ENCODE measurements around the gene SORBS1. TPM values are rescaled to one million over a fixed set of nuclear protein-coding genes. Genes with fewer than 3 reads are reported as not detected.

Gene SORBS1
- total RNA-seq, 2 experiments from 2014 or later = 0.57 to 3.1 TPM

DNA sequence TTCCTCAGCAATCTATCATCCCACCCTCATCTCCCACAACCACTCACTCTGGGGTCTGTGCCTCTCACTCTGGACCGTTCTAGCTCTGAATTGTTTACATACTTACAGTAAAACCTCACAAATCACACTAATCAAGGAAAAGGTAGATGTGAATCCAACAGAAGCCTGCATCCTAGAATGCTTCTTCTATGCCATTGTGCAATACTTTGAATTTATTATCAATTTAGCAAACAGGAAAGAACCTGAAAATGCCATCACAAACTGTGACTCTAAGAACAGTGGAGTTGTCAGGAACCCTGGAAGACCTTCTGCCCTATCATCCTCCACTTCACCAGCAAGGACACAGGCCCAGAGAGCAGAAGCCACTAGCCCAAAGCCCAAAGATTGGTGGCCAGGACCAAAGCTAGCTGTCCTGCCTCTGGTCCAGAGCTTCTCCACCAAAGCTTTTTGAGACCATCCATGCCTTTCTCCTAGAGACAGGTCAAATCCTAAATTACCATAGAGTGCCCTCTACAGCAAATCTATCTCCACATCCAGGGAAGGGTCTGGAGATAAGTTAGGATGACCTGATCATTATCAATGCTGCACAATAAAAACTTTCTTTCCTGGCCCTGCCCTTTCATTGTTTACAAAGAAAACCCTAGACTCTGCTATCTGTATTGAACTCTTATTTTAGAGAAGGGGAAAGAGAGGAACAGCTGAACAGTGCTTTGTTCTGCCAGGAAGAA lies 2.4 kb downstream of the SORBS1 start:
- no peaks in the 10 kb centered on the region for H3K9me3 ChIP-seq (ENCODE audit: low read length)
- H3K4me1 ChIP-seq (ENCODE audit: insufficient read depth, low read length, poor library complexity, severe bottlenecking) = no peaks in the 10 kb centered on the region
- no peak overlapping the region for H3K4me2 ChIP-seq (ENCODE audit: low read length)
- intact Hi-C loops (cut with micrococcal nuclease; ENCODE audit: unreplicated experiment) = no loop called here
- POLR2A ChIA-PET = no interaction called here
- no peak overlapping the region for H3K27ac ChIP-seq (ENCODE audit: low read depth, low read length, poor library complexity, severe bottlenecking)
- no TSS peak for BruUV-seq (replicated peaks)
- no peaks in the 10 kb centered on the region for H3K36me3 ChIP-seq (ENCODE audit: insufficient read depth, low read length)
- H2AFZ ChIP-seq (ENCODE audit: low read length) = no peak overlapping the region
- H3K4me3 ChIP-seq (ENCODE audit: low read depth, low read length, poor library complexity, severe bottlenecking) = no peak overlapping the region
- CTCF ChIA-PET (ENCODE audit: unreplicated experiment) = no interaction called here
- no peaks in the 10 kb centered on the region for H4K20me1 ChIP-seq (ENCODE audit: insufficient read depth, low read length)
- DNase-seq (ENCODE audit: low spot score) = no peak
- H3K9me2 ChIP-seq (ENCODE audit: insufficient read depth, low read length) = no peaks in the 10 kb centered on the region
- H3K79me2 ChIP-seq (ENCODE audit: insufficient read depth, low read depth, low read length) = no peaks in the 10 kb centered on the region
- TF ChIP-seq, protein P1, sequence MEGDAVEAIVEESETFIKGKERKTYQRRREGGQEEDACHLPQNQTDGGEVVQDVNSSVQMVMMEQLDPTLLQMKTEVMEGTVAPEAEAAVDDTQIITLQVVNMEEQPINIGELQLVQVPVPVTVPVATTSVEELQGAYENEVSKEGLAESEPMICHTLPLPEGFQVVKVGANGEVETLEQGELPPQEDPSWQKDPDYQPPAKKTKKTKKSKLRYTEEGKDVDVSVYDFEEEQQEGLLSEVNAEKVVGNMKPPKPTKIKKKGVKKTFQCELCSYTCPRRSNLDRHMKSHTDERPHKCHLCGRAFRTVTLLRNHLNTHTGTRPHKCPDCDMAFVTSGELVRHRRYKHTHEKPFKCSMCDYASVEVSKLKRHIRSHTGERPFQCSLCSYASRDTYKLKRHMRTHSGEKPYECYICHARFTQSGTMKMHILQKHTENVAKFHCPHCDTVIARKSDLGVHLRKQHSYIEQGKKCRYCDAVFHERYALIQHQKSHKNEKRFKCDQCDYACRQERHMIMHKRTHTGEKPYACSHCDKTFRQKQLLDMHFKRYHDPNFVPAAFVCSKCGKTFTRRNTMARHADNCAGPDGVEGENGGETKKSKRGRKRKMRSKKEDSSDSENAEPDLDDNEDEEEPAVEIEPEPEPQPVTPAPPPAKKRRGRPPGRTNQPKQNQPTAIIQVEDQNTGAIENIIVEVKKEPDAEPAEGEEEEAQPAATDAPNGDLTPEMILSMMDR (conservative IDR thresholded peaks at IDR 0.05; ENCODE audit: low read length) = no peak
- TF ChIP-seq EZH2phosphoT487 (IDR thresholded peaks at IDR 0.05; ENCODE audit: borderline replicate concordance, low read depth, low read length) = no peak

DNA sequence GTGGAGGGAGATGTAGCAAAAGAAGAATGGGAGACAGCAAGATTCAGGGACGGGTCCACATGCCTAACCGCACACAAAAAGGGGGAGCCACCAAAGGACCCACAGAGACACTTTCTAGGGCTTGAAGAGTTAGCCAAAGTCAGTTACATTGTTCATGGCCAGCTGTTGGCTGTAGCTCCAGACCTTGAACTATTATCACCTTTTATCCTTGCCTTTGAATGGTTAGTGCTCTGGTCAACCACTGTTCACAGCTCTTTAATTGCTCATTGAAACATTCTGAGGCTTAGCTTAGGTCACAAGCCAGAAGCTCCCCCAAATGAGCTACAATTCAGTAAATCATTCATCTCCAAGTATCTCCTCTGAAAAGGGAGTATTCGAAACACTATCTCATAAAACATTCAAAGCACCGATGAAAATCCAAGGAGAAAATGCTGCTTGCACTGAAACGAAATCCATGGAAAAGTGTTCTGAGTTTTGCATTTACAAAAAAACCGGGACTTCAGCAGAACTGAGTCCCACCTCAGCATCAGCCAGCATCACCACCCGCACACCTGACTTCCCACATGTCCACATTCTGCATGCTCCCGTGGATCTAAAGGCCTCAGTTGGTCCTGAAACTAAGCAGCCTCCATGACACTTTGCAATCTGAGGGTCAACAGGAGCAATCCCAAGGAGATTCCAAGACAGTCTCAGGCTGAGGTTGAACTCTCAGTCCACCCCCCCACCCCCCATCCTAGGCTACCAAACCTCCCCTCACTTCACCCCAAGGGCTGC lies 4.0 kb downstream of the SORBS1 start:
- no peak for DNase-seq (ENCODE audit: low spot score)
- TF ChIP-seq, protein P1 (conservative IDR thresholded peaks at IDR 0.05; ENCODE audit: low read length) = no peak
- TF ChIP-seq EZH2phosphoT487 (IDR thresholded peaks at IDR 0.05; ENCODE audit: borderline replicate concordance, low read depth, low read length) = no peak
- BruUV-seq (replicated peaks) = no TSS peak
- Histone ChIP-seq H3K9me2 (ENCODE audit: insufficient read depth, low read length) (no peaks in the 10 kb centered on the region), H3K4me1 (ENCODE audit: insufficient read depth, low read length, poor library complexity, severe bottlenecking) (no peaks in the 10 kb centered on the region), H4K20me1 (ENCODE audit: insufficient read depth, low read length) (no peaks in the 10 kb centered on the region), H3K36me3 (ENCODE audit: insufficient read depth, low read length) (no peaks in the 10 kb centered on the region), H3K9me3 (ENCODE audit: low read length) (no peaks in the 10 kb centered on the region), H2AFZ (ENCODE audit: low read length) (no peak overlapping the region), H3K4me2 (ENCODE audit: low read length) (no peak overlapping the region), H3K79me2 (ENCODE audit: insufficient read depth, low read depth, low read length) (no peaks in the 10 kb centered on the region), H3K4me3 (ENCODE audit: low read depth, low read length, poor library complexity, severe bottlenecking) (no peak overlapping the region), H3K27ac (ENCODE audit: low read depth, low read length, poor library complexity, severe bottlenecking) (no peak overlapping the region)
- ChIA-PET POLR2A (no interaction called here), CTCF (ENCODE audit: unreplicated experiment) (no interaction called here)
- intact Hi-C loops (cut with micrococcal nuclease; ENCODE audit: unreplicated experiment) = no loop called here

DNA sequence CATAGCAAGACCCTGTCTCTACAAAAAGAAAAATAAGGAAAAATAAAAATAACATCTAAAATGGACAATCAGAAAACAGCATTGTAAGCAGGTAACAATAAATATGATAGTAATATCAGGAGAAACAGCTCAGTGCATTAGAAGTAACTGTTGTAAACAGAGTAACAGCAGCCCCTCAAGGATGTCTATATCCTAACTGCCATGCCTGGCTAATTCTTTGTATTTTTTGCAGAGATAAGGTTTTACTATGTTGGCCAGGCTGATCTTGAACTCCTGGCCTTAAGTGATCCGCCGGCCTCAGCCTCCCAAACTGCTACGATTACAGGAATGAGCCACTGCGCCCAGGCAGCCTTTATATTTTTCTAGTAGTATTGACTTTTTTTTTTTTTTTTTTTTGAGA lies 7.5 kb downstream of the SORBS1 start:
- Histone ChIP-seq H4K20me1 (ENCODE audit: insufficient read depth, low read length) (no peaks in the 10 kb centered on the region), H2AFZ (ENCODE audit: low read length) (no peak overlapping the region), H3K36me3 (ENCODE audit: insufficient read depth, low read length) (no peaks in the 10 kb centered on the region), H3K4me2 (ENCODE audit: low read length) (no peak overlapping the region), H3K9me2 (ENCODE audit: insufficient read depth, low read length) (no peaks in the 10 kb centered on the region), H3K9me3 (ENCODE audit: low read length) (no peaks in the 10 kb centered on the region), H3K79me2 (ENCODE audit: insufficient read depth, low read depth, low read length) (no peaks in the 10 kb centered on the region), H3K4me3 (ENCODE audit: low read depth, low read length, poor library complexity, severe bottlenecking) (no peak overlapping the region), H3K4me1 (ENCODE audit: insufficient read depth, low read length, poor library complexity, severe bottlenecking) (no peaks in the 10 kb centered on the region), H3K27ac (ENCODE audit: low read depth, low read length, poor library complexity, severe bottlenecking) (no peak overlapping the region)
- no TSS peak for BruUV-seq (replicated peaks)
- ChIA-PET POLR2A (interaction anchor here (0.5 kb wide), 1 partner anchor 46 kb away, joined by 3 read pairs; no protein-coding TSS in a partner anchor), CTCF (ENCODE audit: unreplicated experiment) (no interaction called here)
- no peak for DNase-seq (ENCODE audit: low spot score)
- TF ChIP-seq EZH2phosphoT487 (IDR thresholded peaks at IDR 0.05; ENCODE audit: borderline replicate concordance, low read depth, low read length) = no peak
- TF ChIP-seq, protein P1 (conservative IDR thresholded peaks at IDR 0.05; ENCODE audit: low read length) = no peak
- intact Hi-C loops (cut with micrococcal nuclease; ENCODE audit: unreplicated experiment) = no loop called here
